GM12872 (cell line): ENCODE data around the gene DPP7.

ENCODE experiments used
- CTCF ChIP-seq: IDR thresholded peaks from 3 replicates; pipeline ENCODE4 v1.5.1; 2011; ENCODE audit warnings: low read depth, mild to moderate bottlenecking, low read length, moderate library complexity; ENCODE audit not compliant: insufficient read depth

DPP7 gene

GRCh38 chr9:137150617-137151457 is 36.3 kb upstream of the DPP7 start:
- no peak for TF ChIP-seq CTCF

GRCh38 chr9:137149942-137150616 is 35.5 kb upstream of the DPP7 start:
- TF ChIP-seq CTCF: no peak

DNA sequence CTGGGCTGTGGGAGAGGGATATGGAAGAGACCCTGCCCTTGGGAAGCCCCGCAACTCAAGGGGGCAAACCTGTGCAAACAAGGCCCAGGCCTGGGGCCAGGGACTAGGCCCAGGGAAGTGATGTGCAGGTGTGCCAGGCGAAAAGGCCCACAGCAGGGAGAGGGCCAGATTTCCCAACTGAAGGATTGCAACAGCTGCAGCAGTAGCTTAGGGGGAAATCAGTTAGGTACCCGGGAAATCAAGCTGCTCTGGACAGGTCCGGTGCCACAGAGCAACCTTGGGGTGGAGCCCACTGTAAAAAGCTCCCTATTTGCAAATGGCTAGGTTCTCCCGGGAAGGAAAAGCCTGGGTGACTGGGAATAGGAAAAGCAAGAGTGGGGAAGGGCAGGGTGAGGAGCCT is 34.8 kb upstream of the DPP7 start:
- no peak for TF ChIP-seq CTCF

DNA sequence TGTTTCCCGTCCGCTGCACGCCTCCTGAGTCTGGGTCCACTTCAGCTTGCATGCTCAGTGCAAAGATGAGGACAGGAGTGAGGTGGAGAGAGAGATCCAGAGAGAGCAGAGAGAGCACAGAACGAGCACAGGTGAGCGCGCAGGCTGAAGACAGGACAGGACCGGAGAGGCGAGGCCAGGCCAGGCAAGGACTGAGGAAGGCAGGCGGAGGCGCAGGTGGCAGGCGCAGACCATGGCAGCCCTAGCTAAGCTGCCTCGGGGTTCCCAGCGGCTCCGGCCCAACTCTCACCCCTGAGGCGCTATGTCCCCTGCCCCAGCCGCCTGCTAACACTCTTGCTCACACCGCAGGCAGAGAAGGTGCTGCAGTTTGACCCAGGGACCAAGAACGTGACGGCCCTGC is 34.1 kb upstream of the DPP7 start:
- TF ChIP-seq CTCF: no peak

- TF ChIP-seq CTCF: no peak
These were observed 33.7 kb upstream of the DPP7 start for GRCh38 chr9:137148242-137148641.

- TF ChIP-seq CTCF: no peak
These were observed 33.2 kb upstream of the DPP7 start for GRCh38 chr9:137147793-137148160.

GRCh38 chr9:137147091-137147792 is 32.7 kb upstream of the DPP7 start:
- TF ChIP-seq CTCF: no peak
